PFSK-1 (cell line): Measurements from ENCODE around the gene KCNJ6.

ENCODE experiments used
- POLR2AphosphoS5 ChIP-seq: IDR thresholded peaks from 2 replicates; pipeline ENCODE4 v1.6.1; 2012; ENCODE audit warnings: low read depth, mild to moderate bottlenecking, control low read depth, low read length, moderate library complexity
- SIN3A ChIP-seq: IDR thresholded peaks from 2 replicates; pipeline ENCODE4 v1.6.1; 2012; ENCODE audit warnings: mild to moderate bottlenecking, low read length, moderate library complexity, borderline replicate concordance; ENCODE audit not compliant: insufficient read depth
- TF ChIP-seq, protein P1 (sequence below), 2 experiments: IDR thresholded peaks; 2 replicates each; pipeline versions ENCODE4 v1.6.1 to v1.8.0; 2011 to 2012; ENCODE audit warnings: low read depth in 2 of 2, low read length in 2 of 2, control low read depth in 1 of 2, inconsistent platforms in 1 of 2, mild to moderate bottlenecking in 1 of 2, moderate library complexity in 1 of 2; ENCODE audit not compliant: insufficient read depth in 1 of 2

DNA sequence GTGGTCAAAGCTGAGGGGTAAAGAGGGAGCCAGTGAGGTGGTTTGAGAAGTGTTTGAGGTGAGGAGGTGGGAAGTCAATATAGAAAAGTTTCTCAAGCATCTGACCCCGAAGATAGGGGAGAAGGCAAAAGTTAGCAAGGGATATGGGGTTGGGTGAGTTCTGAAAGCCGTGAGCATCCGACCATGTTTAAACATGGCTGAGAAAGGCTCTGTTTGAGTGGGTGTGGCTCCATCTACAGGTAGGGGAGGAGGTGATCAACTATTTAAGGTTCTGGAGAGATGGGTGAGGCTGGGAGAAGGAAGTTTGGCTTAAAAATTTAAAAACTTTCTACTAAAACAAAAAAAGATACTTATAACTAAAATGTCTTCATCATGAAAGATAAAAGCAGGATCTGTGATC, 273.8 kb downstream of the KCNJ6 start:
- TF ChIP-seq SIN3A (no peak), POLR2AphosphoS5 (no peak)
- TF ChIP-seq, protein P1, sequence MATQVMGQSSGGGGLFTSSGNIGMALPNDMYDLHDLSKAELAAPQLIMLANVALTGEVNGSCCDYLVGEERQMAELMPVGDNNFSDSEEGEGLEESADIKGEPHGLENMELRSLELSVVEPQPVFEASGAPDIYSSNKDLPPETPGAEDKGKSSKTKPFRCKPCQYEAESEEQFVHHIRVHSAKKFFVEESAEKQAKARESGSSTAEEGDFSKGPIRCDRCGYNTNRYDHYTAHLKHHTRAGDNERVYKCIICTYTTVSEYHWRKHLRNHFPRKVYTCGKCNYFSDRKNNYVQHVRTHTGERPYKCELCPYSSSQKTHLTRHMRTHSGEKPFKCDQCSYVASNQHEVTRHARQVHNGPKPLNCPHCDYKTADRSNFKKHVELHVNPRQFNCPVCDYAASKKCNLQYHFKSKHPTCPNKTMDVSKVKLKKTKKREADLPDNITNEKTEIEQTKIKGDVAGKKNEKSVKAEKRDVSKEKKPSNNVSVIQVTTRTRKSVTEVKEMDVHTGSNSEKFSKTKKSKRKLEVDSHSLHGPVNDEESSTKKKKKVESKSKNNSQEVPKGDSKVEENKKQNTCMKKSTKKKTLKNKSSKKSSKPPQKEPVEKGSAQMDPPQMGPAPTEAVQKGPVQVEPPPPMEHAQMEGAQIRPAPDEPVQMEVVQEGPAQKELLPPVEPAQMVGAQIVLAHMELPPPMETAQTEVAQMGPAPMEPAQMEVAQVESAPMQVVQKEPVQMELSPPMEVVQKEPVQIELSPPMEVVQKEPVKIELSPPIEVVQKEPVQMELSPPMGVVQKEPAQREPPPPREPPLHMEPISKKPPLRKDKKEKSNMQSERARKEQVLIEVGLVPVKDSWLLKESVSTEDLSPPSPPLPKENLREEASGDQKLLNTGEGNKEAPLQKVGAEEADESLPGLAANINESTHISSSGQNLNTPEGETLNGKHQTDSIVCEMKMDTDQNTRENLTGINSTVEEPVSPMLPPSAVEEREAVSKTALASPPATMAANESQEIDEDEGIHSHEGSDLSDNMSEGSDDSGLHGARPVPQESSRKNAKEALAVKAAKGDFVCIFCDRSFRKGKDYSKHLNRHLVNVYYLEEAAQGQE (IDR thresholded peaks at IDR 0.05; ENCODE audit: insufficient read depth in 1 of 2, low read depth in 2 of 2, low read length in 2 of 2), result no peak
